ENCODE data around the gene ZNF396. TPM values are rescaled to one million over a fixed set of nuclear protein-coding genes. Genes with fewer than 3 reads are reported as not detected.

Gene ZNF396
- 0.98 TPM for total RNA-seq

DNA sequence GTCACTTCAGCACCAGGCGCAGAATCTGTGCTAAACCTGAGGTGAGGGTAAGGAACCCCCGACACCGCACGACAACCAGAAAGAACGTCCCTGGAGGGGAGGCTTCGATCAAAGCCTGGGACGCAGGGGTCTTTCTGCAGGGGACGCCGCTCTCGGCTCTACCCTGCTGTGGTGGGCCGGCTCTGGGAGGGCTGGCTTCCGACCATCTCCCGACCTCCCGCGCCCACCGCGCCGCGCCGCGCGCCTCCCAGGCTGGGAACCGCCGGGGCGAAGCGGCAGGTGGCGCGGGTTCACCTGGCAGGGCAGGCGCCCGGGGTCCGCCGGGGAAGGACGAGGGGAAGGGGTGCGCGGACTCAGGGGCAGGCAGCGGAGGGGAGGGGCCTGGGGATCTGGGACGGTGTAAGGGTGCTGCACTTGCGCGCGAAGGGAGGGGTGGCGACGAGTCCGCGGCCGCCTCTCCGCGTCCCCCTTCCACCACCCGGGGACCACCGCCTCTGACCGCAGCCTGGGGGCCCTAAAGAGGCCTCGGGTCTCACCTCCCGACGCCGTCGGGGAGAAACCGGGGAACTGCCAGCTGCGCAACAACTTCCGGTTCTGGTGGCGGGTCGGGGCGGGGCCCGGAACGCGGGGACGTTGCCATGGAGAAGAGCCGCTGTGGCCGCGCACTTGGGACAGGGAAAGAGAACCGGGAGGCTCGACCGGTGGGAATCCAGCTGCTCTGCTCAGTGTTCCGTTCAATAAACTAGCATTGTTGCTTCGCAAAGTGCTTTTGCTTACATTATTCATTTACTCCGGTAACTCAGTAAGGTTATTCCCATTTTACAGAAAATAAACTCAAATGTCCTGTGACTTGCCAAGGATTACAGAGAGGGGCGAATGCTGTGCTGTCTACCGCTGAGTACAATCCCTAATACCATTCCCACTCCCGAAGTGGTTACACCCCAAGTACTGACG, at the start of gene ZNF396:
Gene ZNF396 (minus strand): TSS at position 596 of the 954 bp plus-strand sequence. CDS start 3,045 bp downstream, outside the sequence.
- H3K27me3 ChIP-seq, result no peaks in the 10 kb centered on the region
- no peak for DNase-seq (ENCODE audit: extremely low spot score in 2 of 2)
- H3K4me3 ChIP-seq, result peak within 1 kb of the TSS; percentile 70 to 81
- no peaks in the 10 kb centered on the region for H3K4me1 ChIP-seq
- H3K36me3 ChIP-seq, result no peaks in the 10 kb centered on the region
- peak within 1 kb of the TSS; percentile 51 for H3K27ac ChIP-seq
- H3K9me3 ChIP-seq, result no peaks in the 10 kb centered on the region
- TF ChIP-seq POLR2AphosphoS5 (IDR thresholded peaks at IDR 0.05; ENCODE audit: insufficient read depth in 1 of 2, low read depth in 1 of 2), result peak in 1 of 2 donors; percentile 26
- TF ChIP-seq, protein P1, sequence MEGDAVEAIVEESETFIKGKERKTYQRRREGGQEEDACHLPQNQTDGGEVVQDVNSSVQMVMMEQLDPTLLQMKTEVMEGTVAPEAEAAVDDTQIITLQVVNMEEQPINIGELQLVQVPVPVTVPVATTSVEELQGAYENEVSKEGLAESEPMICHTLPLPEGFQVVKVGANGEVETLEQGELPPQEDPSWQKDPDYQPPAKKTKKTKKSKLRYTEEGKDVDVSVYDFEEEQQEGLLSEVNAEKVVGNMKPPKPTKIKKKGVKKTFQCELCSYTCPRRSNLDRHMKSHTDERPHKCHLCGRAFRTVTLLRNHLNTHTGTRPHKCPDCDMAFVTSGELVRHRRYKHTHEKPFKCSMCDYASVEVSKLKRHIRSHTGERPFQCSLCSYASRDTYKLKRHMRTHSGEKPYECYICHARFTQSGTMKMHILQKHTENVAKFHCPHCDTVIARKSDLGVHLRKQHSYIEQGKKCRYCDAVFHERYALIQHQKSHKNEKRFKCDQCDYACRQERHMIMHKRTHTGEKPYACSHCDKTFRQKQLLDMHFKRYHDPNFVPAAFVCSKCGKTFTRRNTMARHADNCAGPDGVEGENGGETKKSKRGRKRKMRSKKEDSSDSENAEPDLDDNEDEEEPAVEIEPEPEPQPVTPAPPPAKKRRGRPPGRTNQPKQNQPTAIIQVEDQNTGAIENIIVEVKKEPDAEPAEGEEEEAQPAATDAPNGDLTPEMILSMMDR (IDR thresholded peaks at IDR 0.05), result no peak
- intact Hi-C loops (cut with DNase I), result no loop called here

DNA sequence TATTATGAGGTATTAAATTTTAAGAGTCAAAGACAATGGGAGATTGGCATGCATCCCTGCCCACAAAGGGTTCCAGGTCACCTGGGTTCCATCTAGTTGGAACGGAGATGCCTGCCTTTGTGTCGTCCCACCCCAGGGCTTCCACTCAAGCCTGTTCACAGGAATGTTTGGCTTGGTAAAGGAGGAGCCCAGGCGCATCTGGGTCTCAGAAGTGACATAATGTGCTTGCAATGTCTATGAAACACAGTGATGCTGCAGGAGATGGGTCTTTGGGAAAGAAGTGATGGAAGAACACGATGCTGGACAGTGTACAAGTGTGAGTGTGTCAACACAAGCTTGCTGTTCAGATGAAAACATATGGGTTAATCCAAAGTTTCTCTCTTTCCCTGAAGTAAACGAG, 49.6 kb upstream of the ZNF396 start:
- no peak overlapping the region for H3K27ac ChIP-seq
- no peaks in the 10 kb centered on the region for H3K9me3 ChIP-seq
- no peak for DNase-seq (ENCODE audit: extremely low spot score in 2 of 2)
- intact Hi-C loops (cut with DNase I), result no loop called here
- H3K4me1 ChIP-seq, result no peaks in the 10 kb centered on the region
- no peaks in the 10 kb centered on the region for H3K36me3 ChIP-seq
- H3K27me3 ChIP-seq, result no peaks in the 10 kb centered on the region
- no peak overlapping the region for H3K4me3 ChIP-seq
- TF ChIP-seq POLR2AphosphoS5 (IDR thresholded peaks at IDR 0.05; ENCODE audit: insufficient read depth in 1 of 2, low read depth in 1 of 2) (no peak), POLR2A (IDR thresholded peaks at IDR 0.05) (no peak)
- TF ChIP-seq, protein P1 (IDR thresholded peaks at IDR 0.05), result no peak

DNA sequence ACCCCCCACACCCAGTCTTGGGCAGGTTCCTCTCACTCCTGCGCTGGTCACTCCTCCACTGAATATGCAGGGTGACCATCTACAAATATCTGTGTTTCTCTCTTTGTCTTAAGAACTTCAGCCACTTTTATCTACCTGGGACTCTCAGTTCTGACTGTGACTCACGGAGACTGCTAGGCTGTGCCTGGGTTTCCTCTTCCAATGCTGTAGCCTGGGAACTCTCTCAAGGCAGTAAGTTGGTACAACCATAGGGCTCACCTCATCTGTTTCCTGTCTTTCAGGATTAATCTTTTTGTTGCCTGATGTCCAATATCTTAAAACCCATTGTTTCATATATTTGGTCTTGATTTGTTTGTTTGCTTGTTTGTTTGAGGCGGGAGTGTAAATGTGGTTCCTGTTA, 47.2 kb upstream of the ZNF396 start:
- TF ChIP-seq, protein P1 (IDR thresholded peaks at IDR 0.05), result no peak
- TF ChIP-seq POLR2A (IDR thresholded peaks at IDR 0.05), result no peak
- TF ChIP-seq POLR2AphosphoS5 (IDR thresholded peaks at IDR 0.05; ENCODE audit: insufficient read depth in 1 of 2, low read depth in 1 of 2), result no peak
- Histone ChIP-seq H3K36me3 (no peaks in the 10 kb centered on the region), H3K4me3 (no peak overlapping the region), H3K27ac (no peak overlapping the region), H3K9me3 (no peaks in the 10 kb centered on the region), H3K4me1 (no peaks in the 10 kb centered on the region), H3K27me3 (no peaks in the 10 kb centered on the region)
- DNase-seq (ENCODE audit: extremely low spot score in 2 of 2), result no peak
- intact Hi-C loops (cut with DNase I), result loop anchor here (5.0 kb wide), 1 partner anchor 1183 kb away; no protein-coding TSS in a partner anchor

DNA sequence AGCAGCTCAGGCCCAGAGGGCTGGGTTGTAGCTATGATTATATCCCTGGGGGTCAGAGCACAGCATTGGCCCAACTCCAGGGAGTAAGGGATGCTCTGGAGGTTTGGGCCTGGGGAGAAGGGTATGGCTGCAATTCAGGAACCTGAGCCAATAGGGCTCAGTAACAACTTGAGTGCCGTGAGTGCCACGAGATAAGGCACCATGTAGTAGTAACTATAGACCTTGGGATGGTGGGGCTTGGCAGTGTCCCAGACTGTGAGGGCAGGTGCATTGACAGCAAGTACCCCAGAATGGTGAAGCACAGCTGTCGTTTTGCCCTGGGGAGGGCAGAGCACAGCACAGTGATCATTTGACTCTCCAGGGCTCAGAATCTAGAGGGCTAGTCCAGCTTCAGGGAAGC, 45.1 kb upstream of the ZNF396 start:
- no peak overlapping the region for H3K27ac ChIP-seq
- no peak for DNase-seq (ENCODE audit: extremely low spot score in 2 of 2)
- H3K9me3 ChIP-seq, result no peaks in the 10 kb centered on the region
- no peaks in the 10 kb centered on the region for H3K4me1 ChIP-seq
- H3K27me3 ChIP-seq, result no peaks in the 10 kb centered on the region
- no peak for TF ChIP-seq POLR2A (IDR thresholded peaks at IDR 0.05)
- no peak for TF ChIP-seq POLR2AphosphoS5 (IDR thresholded peaks at IDR 0.05; ENCODE audit: insufficient read depth in 1 of 2, low read depth in 1 of 2)
- TF ChIP-seq, protein P1 (IDR thresholded peaks at IDR 0.05), result no peak
- intact Hi-C loops (cut with DNase I), result loop anchor here (5.0 kb wide), 1 partner anchor 1185 kb away; no protein-coding TSS in a partner anchor
- H3K4me3 ChIP-seq, result no peak overlapping the region
- H3K36me3 ChIP-seq, result no peaks in the 10 kb centered on the region

DNA sequence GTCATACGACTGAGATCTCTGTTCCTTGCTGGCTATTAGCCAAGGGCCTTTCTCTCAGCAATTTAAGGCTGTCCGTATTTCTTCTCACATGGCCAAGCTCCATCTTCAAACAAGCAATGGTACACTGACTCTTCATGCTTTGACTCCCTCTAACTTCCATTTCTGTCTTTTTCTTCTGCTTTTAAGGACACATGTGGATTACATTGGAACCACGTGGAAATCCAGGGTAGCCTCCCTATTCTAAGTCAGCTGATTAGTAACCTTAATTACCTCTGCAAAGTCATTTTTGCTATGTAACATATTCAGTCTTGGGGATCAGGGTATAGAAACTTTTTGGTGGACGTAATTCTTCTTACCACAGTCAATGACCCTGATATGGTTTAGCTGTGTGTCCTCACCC, 41.5 kb upstream of the ZNF396 start:
- no peaks in the 10 kb centered on the region for H3K36me3 ChIP-seq
- no peak overlapping the region for H3K27ac ChIP-seq
- no peak overlapping the region for H3K4me3 ChIP-seq
- H3K9me3 ChIP-seq, result no peaks in the 10 kb centered on the region
- H3K4me1 ChIP-seq, result peaks cover 7% of the 10 kb centered on the region
- H3K27me3 ChIP-seq, result no peaks in the 10 kb centered on the region
- no peak for DNase-seq (ENCODE audit: extremely low spot score in 2 of 2)
- TF ChIP-seq POLR2AphosphoS5 (IDR thresholded peaks at IDR 0.05; ENCODE audit: insufficient read depth in 1 of 2, low read depth in 1 of 2) (no peak), POLR2A (IDR thresholded peaks at IDR 0.05) (no peak)
- TF ChIP-seq, protein P1 (IDR thresholded peaks at IDR 0.05), result no peak
- intact Hi-C loops (cut with DNase I), result no loop called here
